ENCODE results near the gene CHST2. TPM values are rescaled to one million over a fixed set of nuclear protein-coding genes. Genes with fewer than 3 reads are reported as not detected.
A peak's percentile ranks its signal among the peaks of the same experiment; 100 is the strongest.

The CHST2 gene
- total RNA-seq, 1 donor = 40.2 TPM

DNA sequence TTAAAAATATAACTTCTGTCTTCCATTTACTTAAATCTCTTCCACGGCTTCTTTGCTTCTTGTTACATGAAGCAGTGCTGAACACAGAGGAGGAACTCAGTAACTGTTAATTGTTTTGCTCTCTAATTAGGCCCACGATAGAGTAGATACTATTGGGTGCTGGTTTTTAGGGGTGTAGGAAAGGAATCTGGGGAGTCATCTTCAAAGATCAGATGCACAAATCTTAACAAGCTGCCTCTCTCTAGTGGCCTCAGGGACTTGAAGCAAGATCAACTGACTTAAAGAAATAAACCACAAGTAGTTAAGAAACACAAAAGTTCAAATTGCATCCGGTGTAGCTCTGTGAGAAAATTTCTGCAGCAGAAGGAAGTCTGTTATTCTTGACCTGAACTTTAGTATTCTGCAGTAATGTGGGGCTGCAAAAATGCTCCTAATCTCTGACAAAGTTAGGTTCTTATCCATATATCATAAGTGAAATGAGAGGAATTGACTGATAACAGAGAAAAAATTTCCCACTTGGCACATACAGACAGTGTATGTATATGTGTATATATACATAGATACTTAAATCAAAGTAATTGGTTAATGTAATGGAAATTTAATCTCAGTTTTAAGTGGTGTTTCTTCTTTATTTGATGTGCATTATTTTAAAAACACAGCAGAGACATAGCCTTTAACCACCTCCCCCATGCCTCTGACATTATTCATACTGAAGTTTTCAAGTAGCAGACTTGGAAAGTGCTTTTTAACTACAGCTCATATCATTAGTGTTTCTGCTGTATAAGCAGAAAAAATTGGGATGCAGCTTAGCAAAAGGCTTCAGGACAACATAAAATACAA, 51.8 kb downstream of the CHST2 start:
- TF ChIP-seq, protein P1, sequence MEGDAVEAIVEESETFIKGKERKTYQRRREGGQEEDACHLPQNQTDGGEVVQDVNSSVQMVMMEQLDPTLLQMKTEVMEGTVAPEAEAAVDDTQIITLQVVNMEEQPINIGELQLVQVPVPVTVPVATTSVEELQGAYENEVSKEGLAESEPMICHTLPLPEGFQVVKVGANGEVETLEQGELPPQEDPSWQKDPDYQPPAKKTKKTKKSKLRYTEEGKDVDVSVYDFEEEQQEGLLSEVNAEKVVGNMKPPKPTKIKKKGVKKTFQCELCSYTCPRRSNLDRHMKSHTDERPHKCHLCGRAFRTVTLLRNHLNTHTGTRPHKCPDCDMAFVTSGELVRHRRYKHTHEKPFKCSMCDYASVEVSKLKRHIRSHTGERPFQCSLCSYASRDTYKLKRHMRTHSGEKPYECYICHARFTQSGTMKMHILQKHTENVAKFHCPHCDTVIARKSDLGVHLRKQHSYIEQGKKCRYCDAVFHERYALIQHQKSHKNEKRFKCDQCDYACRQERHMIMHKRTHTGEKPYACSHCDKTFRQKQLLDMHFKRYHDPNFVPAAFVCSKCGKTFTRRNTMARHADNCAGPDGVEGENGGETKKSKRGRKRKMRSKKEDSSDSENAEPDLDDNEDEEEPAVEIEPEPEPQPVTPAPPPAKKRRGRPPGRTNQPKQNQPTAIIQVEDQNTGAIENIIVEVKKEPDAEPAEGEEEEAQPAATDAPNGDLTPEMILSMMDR (IDR thresholded peaks at IDR 0.05; ENCODE audit: insufficient read depth, low read depth, low read length) = no peak
- peak; percentile 92 for DNase-seq (ENCODE audit: low read depth)
- H3K4me3 ChIP-seq (ENCODE audit: low read depth, low read length) = no peak overlapping the region

DNA sequence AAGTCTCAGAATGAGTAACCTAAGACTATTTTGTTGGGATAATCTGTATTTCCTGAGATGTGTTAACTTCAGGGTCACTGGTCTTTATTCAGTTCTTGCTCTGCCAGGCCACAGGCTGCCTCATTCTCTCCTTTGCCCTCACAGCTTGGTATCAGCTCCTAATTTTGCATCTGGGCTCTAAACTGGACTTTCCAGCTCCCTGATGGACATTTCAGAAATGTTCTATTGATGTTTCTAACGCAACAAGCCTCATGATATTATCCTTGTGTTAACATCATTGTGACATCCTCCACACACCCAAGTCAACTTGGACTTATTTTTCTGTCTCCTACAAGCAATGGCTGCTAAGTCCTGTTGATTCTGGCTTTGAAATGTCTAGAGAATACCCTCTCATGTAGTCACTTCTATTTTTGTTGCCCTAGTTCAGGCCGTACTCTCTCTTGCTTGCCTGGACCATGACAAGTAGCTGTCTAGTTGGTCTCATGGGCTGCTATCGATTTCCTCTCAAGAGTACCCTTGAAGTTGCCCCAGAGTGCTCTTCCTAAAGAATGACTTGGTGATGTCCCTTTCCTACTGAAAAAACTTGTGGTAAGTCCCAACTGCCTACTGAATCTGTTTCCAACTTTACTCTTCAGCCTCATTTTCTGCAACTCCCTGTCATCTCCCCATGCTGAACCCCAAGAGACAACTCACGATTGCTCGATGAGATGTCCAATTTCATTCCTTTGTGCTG, 52.7 kb downstream of the CHST2 start:
- peak; percentile 22 for DNase-seq (ENCODE audit: low read depth)
- TF ChIP-seq, protein P1 (IDR thresholded peaks at IDR 0.05; ENCODE audit: insufficient read depth, low read depth, low read length) = no peak
- no peak overlapping the region for H3K4me3 ChIP-seq (ENCODE audit: low read depth, low read length)

DNA sequence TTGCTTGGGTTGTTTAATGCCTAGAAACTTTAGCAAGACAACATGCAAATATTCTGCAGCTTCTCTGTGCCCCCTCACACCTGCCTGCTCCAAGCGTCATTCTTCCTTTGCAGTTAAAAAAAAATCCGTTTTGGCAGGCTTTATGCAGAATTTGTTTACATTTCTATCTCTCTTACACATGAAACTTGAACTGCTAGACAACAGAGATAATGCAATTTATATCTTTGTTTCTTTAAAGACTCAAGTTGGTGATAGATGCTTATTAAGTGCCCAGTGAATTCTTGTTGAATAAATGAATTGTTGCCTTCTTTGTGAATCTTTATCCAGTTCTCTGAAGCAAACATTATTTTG, 53.2 kb downstream of the CHST2 start:
- DNase-seq (ENCODE audit: low read depth) = peak; percentile 24
- TF ChIP-seq, protein P1 (IDR thresholded peaks at IDR 0.05; ENCODE audit: insufficient read depth, low read depth, low read length) = no peak
- no peak overlapping the region for H3K4me3 ChIP-seq (ENCODE audit: low read depth, low read length)

DNA sequence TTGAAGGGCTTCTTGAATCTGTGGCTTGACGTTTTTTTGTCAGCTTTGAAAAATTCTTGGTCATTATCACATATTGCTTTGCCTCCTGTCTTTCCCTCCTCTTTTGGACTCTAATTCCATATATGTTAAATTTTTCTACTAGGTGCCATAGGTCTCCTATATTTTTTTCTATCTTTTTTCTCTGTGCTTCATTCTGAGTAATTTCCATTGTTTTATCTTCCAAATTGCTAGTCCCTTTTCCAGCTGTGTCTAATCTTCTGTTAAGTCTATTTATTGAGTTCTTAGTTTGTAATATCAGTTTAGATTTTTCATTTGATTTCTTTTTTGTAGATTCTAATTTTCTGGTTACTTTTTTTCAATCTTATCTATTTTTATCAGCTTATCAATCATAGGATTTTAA, 53.7 kb downstream of the CHST2 start:
- DNase-seq (ENCODE audit: low read depth) = no peak
- TF ChIP-seq, protein P1 (IDR thresholded peaks at IDR 0.05; ENCODE audit: insufficient read depth, low read depth, low read length) = no peak
- H3K4me3 ChIP-seq (ENCODE audit: low read depth, low read length) = no peak overlapping the region

Other genes with a start within 250 kb of the CHST2 start
- under 0.01 TPM in 1 of 2 replicates, not detected in the other for gene PCOLCE2, start 230.7 kb upstream of the CHST2 start, total RNA-seq
- not detected in 2 replicates for gene PAQR9, start 156.1 kb upstream of the CHST2 start, total RNA-seq
- gene U2SURP, start 118.2 kb upstream of the CHST2 start, total RNA-seq = 76.0 and 86.4 TPM in 2 replicates